GM12865 (cell line): ENCODE data around the gene PRPSAP1.

Experiments
- DNase-seq: peaks from one replicate; pipeline ENCODE4 v3.0.0; 2010; ENCODE audit warnings: low read depth
- H3K4me3 ChIP-seq: 2 replicates; pipeline ENCODE4 v1.5.1; 2011; ENCODE audit warnings: mild to moderate bottlenecking, low read depth, low read length, control low read depth
- TF ChIP-seq, protein P1 (sequence below): IDR thresholded peaks from 2 replicates; pipeline ENCODE4 v1.5.1; 2011; ENCODE audit warnings: low read length, control low read depth, low read depth, inconsistent platforms; ENCODE audit not compliant: insufficient read depth; ENCODE audit errors: missing control alignments

Gene PRPSAP1

DNA sequence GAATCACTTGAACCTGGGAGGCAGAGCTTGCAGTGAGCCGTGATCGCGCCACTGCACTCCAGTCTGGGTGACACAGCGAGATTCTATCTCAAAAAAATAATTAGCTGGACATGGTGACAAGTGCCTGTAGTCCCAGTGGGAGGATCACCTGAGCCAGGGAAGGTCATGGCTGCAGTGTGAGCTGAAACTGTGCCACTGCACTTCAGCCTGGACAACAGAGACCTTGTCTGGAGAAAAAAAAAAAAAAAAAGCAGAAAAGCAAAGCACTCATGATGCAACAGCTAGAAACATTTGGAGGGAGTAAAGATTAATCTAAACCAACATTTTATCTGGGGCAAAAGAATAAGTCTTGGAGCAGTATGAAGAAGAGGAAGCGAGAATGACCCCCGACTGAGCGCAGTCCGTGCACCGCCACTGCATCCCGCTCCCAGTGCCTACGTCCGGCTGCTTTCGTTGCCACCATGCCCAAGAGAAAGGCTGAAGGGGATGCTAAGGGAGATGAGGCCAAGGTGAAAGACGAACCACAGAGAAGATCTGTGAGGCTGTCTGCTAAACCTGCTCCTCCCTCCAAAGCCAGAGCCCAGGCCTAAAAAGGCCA, 8.2 kb downstream of the PRPSAP1 start:
- TF ChIP-seq, protein P1, sequence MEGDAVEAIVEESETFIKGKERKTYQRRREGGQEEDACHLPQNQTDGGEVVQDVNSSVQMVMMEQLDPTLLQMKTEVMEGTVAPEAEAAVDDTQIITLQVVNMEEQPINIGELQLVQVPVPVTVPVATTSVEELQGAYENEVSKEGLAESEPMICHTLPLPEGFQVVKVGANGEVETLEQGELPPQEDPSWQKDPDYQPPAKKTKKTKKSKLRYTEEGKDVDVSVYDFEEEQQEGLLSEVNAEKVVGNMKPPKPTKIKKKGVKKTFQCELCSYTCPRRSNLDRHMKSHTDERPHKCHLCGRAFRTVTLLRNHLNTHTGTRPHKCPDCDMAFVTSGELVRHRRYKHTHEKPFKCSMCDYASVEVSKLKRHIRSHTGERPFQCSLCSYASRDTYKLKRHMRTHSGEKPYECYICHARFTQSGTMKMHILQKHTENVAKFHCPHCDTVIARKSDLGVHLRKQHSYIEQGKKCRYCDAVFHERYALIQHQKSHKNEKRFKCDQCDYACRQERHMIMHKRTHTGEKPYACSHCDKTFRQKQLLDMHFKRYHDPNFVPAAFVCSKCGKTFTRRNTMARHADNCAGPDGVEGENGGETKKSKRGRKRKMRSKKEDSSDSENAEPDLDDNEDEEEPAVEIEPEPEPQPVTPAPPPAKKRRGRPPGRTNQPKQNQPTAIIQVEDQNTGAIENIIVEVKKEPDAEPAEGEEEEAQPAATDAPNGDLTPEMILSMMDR = no peak
- no peak for DNase-seq
- H3K4me3 ChIP-seq = no peak overlapping the region

DNA sequence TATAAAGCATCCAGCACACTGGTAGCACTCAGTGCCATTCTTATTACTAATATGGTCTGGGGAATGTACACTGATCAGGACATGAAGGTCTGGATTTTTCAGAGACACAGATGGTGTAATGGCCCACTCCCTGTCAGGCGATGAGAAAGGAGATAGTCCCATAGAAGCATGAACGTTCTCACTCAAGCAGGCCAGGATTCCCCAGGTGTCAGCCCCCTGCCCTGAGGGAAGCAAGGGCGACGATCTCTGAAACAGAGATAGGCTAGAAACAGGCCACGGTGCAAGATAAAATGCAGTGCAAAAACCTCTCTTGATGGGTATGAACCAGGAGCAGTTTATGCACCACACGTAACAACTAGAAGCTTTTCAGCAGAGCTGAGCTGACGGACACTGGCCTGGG, 10.6 kb downstream of the PRPSAP1 start:
- H3K4me3 ChIP-seq = no peak overlapping the region
- no peak for DNase-seq
- TF ChIP-seq, protein P1 = no peak

DNA sequence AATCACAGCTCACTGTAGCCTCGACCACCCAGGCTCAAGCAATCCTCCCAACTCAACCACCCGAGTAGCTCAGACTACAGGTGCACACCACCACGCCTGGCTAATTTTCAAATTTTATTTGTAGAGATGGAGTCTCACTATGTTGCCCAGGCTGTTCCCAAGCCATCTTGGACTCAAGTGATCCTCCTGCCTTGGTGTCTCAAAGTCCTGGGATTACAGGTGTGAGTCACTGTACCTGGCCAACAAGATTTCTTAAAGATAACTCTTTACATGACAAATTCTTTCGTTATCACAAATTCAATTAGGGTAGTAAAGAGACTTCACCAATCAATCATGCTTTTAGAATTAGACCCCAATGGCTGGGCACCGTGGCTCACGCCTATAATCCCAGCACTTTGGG, 12.4 kb downstream of the PRPSAP1 start:
- DNase-seq = no peak
- no peak overlapping the region for H3K4me3 ChIP-seq
- TF ChIP-seq, protein P1 = no peak

DNA sequence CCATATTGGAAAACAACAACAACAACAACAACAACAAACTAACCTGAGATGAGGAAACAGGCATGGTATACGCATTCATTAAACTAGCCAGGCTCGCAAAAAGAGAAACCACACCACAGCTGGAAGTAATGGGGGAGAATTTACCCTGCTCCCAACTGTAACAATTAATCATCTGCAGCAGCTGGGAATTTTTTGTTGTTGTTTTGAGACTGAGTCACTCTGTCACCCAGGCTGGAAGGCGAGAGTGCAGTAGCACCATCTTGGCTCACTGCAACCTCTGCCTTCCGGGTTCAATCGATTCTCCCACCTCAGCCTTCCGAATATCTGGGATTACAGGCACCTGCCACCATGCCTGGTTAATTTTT, 16.3 kb downstream of the PRPSAP1 start:
- DNase-seq = no peak
- TF ChIP-seq, protein P1 = no peak

DNA sequence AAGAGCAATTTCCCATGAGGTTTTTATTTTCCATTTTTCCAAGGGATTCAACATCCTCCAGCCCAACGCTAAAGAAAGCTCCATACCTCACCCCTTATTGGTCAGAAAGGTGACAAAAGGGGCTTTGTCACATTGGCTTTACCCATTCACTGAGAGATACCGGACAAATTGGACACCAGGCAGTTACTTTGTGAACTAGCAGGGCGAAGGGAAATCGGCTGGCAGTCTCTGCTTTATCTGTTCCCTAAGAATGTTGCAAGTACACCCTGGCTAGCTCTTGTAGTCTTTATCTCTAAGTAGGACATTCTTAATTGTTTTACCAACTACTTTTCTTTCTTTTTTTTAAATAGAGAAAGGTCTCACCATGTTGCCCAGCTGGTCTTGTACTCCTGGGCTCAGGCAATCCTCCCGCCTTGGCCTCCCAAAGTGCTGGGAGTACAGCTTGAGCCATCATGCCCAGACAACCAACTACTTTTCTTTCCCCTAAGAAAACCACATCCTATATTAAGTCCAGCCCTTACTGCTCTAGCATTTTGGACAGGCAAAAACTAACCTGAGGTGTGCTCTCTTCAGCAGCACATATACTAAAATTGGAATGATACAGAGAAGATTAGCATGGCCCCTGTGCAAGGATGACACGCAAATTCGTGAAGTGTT, 16.8 kb downstream of the PRPSAP1 start:
- no peak overlapping the region for H3K4me3 ChIP-seq
- no peak for DNase-seq
- TF ChIP-seq, protein P1 = no peak

More for the DNA sequence above, 16.3 kb downstream of the PRPSAP1 start:
- H3K4me3 ChIP-seq = no peak overlapping the region

DNA sequence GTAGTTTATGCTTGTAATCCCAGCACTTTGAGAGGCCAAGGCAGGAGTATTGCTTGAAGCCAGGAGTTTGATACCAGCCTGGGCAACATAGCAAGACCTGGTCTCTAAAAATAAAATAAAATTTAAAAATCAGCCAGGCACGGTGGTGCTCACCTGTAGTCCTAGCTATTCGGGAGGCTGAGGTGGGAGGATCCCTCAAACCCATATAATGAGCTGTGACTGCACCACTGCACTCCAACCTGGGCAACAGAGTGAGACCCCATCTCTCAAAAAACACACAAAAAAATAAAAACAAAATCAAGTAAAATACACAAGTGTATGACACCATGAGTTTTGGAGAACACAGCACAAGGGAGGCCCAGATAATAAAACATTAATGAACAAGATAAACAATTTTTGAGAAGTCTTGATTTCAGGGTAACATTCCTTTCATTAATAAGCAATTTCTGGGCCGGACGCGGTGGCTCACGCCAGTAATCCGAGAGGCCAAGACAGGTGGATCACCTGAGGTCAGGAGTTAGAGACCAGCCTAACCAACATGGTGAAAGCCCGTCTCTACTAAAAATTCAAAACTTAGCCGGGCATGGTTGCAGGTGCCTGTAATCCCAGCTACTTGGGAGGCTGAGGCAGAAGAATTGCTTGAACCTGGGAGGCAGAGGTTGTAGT, 17.9 kb downstream of the PRPSAP1 start:
- DNase-seq = no peak
- H3K4me3 ChIP-seq = no peak overlapping the region
- TF ChIP-seq, protein P1 = no peak
